Caco-2 (cell line): ENCODE results near the gene YDJC. TPM values are rescaled to one million over a fixed set of nuclear protein-coding genes. Genes with fewer than 3 reads are reported as not detected.
A peak's percentile ranks its signal among the peaks of the same experiment; 100 is the strongest.
"Not testable (repeated sequence)": the region's sequence is repeated elsewhere in the genome, so short reads cannot be mapped to it uniquely, and the experiment has no call there.

ENCODE experiments used
- BruUV-seq: library from RNA; stranded (reverse); fragments of 400-500 nt; replicated peaks from 2 replicates; lab custom pipeline; 2021; lab: Mats Ljungman, UMichigan
- CTCF ChIA-PET: fragments of 300-600 bp; sonication (Branson Sonifier 250); formaldehyde crosslinking; loops from one replicate; lab custom pipeline; 2022; ENCODE audit warnings: antibody characterized with exemption; lab: Charles Lee
- POLR2A ChIA-PET: fragments of 300-600 bp; sonication (Branson Sonifier 250); formaldehyde crosslinking; loops from one replicate; lab custom pipeline; 2022; ENCODE audit warnings: antibody characterized with exemption; lab: Charles Lee
- DNase-seq, 2 experiments: peaks; one replicate each; pipeline versions ENCODE4 v3.0.0 to v3.0.0-alpha.2; 2020 to 2022
- H3K27me3 ChIP-seq: replicated peaks from 2 replicates; pipeline ENCODE4 v1.6.0; 2011; ENCODE audit warnings: low read length; ENCODE audit not compliant: control insufficient read depth, insufficient read depth
- H3K36me3 ChIP-seq: 2 replicates; pipeline ENCODE4 v1.5.1; 2011; ENCODE audit warnings: low read length; ENCODE audit not compliant: control insufficient read depth, insufficient read depth
- H3K4me1 ChIP-seq: fragments of 250-450 bp; sonication (Bioruptor Pico); 2 replicates; pipeline ENCODE4 v1.5.1; 2020; ENCODE audit warnings: mild to moderate bottlenecking
- H3K4me3 ChIP-seq: 2 replicates; pipeline ENCODE4 v1.5.1; 2011; ENCODE audit warnings: low read depth, mild to moderate bottlenecking, control low read depth, low read length
- H3K9me3 ChIP-seq: fragments of 250-450 bp; sonication (Bioruptor Pico); 2 replicates; pipeline ENCODE4 v1.5.1; 2020; ENCODE audit warnings: mild to moderate bottlenecking, moderate library complexity
- H3K27ac Mint-ChIP-seq: one replicate; pipeline ENCODE4 v1.8.0; 2022; ENCODE audit warnings: mixed read lengths; ENCODE audit not compliant: unreplicated experiment
- H3K27me3 Mint-ChIP-seq: one replicate; pipeline ENCODE4 v1.8.0; 2022; ENCODE audit warnings: mixed read lengths; ENCODE audit not compliant: insufficient read depth, unreplicated experiment
- H3K36me3 Mint-ChIP-seq: one replicate; pipeline ENCODE4 v1.8.0; 2022; ENCODE audit warnings: mild to moderate bottlenecking, mixed read lengths; ENCODE audit not compliant: insufficient read depth, unreplicated experiment
- H3K4me1 Mint-ChIP-seq: one replicate; pipeline ENCODE4 v1.8.0; 2022; ENCODE audit warnings: low read depth, mixed read lengths; ENCODE audit not compliant: unreplicated experiment
- H3K4me3 Mint-ChIP-seq: one replicate; pipeline ENCODE4 v1.8.0; 2022; ENCODE audit warnings: mild to moderate bottlenecking, moderate library complexity, mixed read lengths; ENCODE audit not compliant: unreplicated experiment
- H3K9me3 Mint-ChIP-seq: one replicate; pipeline ENCODE4 v1.8.0; 2022; ENCODE audit warnings: mixed read lengths; ENCODE audit not compliant: unreplicated experiment
- intact Hi-C: fragments of 100-400 bp; cut with micrococcal nuclease; formaldehyde crosslinking; loops from one replicate; pipeline ENCODE4 v1.10.0; 2022; ENCODE audit not compliant: unreplicated experiment
- total RNA-seq: library from RNA; stranded (reverse); gene quantifications from 2 replicates; pipeline ENCODE4 v1.2.3, GENCODE V29; 2022
- TF ChIP-seq, protein P1 (sequence below), 2 experiments: fragments of 200-600 bp in 1 of 2; IDR thresholded peaks; 1 replicate in 1 of 2; 2 replicates in 1 of 2; pipeline versions ENCODE4 v1.5.1 to v1.8.0; 2011 to 2022; ENCODE audit warnings: antibody characterized with exemption in 1 of 2, control low read depth in 1 of 2, inconsistent platforms in 1 of 2, low read depth in 1 of 2, low read length in 1 of 2, mild to moderate bottlenecking in 1 of 2, moderate library complexity in 1 of 2; ENCODE audit not compliant: insufficient read depth in 1 of 2, severe bottlenecking in 1 of 2, unreplicated experiment in 1 of 2

YDJC gene
- total RNA-seq, 1 experiment from 2014 or later: 60.0 TPM

DNA sequence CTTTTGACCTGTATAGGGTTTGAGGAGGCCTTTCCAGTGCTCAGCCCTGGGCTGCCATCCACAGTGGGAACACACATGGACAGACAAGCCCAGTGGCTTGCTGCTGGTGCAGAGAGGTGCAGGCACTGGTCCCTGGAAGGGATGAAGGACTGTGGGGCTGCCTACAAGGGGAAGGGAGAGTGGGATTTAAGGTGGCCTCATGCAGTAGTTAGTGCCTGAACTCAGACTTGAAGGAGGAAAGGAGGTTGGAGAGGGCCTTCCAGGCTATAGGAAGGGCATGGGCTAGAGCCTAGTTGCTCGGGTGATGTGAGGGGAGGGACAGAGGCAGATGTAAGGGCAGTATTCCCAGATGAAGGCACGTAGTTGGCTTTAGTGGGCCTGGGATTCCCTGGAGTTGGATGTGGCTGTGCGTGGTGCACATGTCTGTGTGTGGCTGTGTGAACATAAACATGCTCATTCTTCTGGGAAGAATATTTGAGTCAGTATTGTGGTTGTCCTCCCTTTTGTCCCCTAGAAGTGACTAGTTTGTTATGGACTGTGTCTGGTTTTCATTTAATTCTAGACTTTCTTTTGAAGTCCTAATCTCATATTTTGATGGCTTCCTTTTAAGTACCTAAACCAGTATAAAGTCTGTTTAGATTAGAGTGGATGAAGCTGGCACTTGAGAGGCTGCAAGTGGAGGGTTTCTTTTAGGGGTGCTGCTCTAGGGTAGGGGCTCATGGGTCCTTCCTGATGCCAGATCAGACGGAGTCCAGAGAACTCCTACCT is 18.4 kb downstream of the YDJC start:
- Histone ChIP-seq H3K4me3 (no peak overlapping the region), H3K4me1 (peaks cover 5% of the 10 kb centered on the region; the same call in 1 of the 2 replicates), H3K36me3 (peaks cover 3% of the 10 kb centered on the region), H3K27me3 (no peaks in the 10 kb centered on the region), H3K9me3 (no peaks in the 10 kb centered on the region)
- Mint-ChIP-seq H3K27ac (no peak overlapping the region), H3K9me3 (no peaks in the 10 kb centered on the region), H3K4me1 (no peaks in the 10 kb centered on the region), H3K36me3 (peaks cover 68% of the 10 kb centered on the region), H3K27me3 (no peaks in the 10 kb centered on the region), H3K4me3 (no peak overlapping the region)
- no peak for DNase-seq
- intact Hi-C loops: no loop called here
- POLR2A ChIA-PET: no interaction called here
- BruUV-seq: no TSS peak
- TF ChIP-seq, protein P1, sequence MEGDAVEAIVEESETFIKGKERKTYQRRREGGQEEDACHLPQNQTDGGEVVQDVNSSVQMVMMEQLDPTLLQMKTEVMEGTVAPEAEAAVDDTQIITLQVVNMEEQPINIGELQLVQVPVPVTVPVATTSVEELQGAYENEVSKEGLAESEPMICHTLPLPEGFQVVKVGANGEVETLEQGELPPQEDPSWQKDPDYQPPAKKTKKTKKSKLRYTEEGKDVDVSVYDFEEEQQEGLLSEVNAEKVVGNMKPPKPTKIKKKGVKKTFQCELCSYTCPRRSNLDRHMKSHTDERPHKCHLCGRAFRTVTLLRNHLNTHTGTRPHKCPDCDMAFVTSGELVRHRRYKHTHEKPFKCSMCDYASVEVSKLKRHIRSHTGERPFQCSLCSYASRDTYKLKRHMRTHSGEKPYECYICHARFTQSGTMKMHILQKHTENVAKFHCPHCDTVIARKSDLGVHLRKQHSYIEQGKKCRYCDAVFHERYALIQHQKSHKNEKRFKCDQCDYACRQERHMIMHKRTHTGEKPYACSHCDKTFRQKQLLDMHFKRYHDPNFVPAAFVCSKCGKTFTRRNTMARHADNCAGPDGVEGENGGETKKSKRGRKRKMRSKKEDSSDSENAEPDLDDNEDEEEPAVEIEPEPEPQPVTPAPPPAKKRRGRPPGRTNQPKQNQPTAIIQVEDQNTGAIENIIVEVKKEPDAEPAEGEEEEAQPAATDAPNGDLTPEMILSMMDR (IDR thresholded peaks at IDR 0.05; ENCODE audit: insufficient read depth in 1 of 2, low read depth in 1 of 2, low read length in 1 of 2, severe bottlenecking in 1 of 2, unreplicated experiment in 1 of 2): no peak
- CTCF ChIA-PET: interaction anchor here (1.6 kb wide), 1 partner anchor 30 kb away, joined by 5 read pairs; no protein-coding TSS in a partner anchor

DNA sequence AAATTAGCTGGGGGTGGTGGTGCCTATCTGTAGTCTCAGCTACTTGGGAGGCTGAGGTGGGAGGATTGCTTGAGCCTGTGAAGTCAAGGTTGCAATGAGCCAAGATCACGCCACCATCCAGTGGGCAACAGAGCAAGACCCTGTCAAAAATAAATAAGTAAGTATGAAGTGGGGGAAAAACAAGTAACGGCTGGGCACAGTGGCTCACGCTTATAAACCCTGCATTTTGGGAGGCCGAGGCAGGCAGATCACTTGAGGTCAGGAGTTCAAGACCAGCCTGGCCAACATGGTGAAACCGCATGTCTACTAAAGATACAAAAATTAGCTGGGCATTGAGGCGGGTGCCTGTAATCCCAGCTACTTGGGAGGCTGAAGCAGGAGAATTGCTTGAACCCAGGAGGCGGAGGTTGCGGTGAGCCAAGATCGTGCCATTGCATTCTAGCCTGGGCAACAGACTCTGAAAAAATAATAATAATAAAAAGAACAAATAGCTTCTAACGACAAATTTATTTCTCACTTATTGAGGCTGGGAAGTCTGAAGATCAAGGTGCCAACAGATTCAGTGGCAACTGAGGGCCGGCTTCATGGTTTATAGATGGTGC is 20.2 kb downstream of the YDJC start:
- H3K27me3 Mint-ChIP-seq, H3K4me3 Mint-ChIP-seq, H3K27ac Mint-ChIP-seq, H3K4me3 ChIP-seq, H3K36me3 ChIP-seq, intact Hi-C loops, H3K9me3 ChIP-seq, BruUV-seq, H3K4me1 ChIP-seq, POLR2A ChIA-PET, H3K4me1 Mint-ChIP-seq, DNase-seq, H3K27me3 ChIP-seq, H3K9me3 Mint-ChIP-seq: not testable (repeated sequence)
- CTCF ChIA-PET: interaction anchor here (0.6 kb wide), 1 partner anchor 13 kb away, joined by 3 read pairs; no protein-coding TSS in a partner anchor
- H3K36me3 Mint-ChIP-seq: peaks cover 60% of the 10 kb centered on the region

DNA sequence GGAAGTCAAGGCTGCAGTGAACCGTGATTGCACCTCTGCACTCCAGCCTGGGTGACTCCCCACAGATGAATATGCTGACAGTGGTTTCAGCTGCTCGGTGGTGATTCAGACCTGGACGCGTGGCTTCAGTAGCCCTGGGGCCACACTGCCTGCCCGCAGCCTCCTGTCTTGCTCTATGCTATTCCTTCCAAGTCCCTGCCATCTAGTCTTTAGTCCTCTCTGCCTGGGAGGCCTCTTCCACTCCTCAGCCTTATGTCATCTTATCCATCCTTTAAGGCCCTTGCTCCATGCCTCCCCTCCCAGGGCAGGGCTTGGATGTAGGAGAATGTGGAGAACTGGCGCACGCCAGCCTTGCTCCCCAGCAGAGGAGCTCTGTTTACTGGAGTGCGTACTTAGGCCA is 23.0 kb downstream of the YDJC start:
- no peak for DNase-seq
- H3K27me3 ChIP-seq: no peaks in the 10 kb centered on the region
- Mint-ChIP-seq H3K36me3 (peaks cover 48% of the 10 kb centered on the region), H3K4me1 (no peaks in the 10 kb centered on the region), H3K4me3 (no peak overlapping the region), H3K27me3 (no peaks in the 10 kb centered on the region), H3K27ac (peak overlapping the region; percentile 53), H3K9me3 (no peaks in the 10 kb centered on the region)
- no peak overlapping the region for H3K4me3 ChIP-seq
- H3K4me1 ChIP-seq: no peaks in the 10 kb centered on the region
- no peaks in the 10 kb centered on the region for H3K9me3 ChIP-seq
- TF ChIP-seq, protein P1 (IDR thresholded peaks at IDR 0.05; ENCODE audit: insufficient read depth in 1 of 2, low read depth in 1 of 2, low read length in 1 of 2, severe bottlenecking in 1 of 2, unreplicated experiment in 1 of 2): no peak
- CTCF ChIA-PET: interaction anchor here (1.1 kb wide), 1 partner anchor 35 kb away, joined by 3 read pairs; no protein-coding TSS in a partner anchor
- no TSS peak for BruUV-seq
- POLR2A ChIA-PET: no interaction called here
- peaks cover 3% of the 10 kb centered on the region for H3K36me3 ChIP-seq
- intact Hi-C loops: no loop called here
